Measurements from ENCODE around the gene CHRNA5. TPM values are rescaled to one million over a fixed set of nuclear protein-coding genes. Genes with fewer than 3 reads are reported as not detected.
"Not testable (repeated sequence)": the region's sequence is repeated elsewhere in the genome, so short reads cannot be mapped to it uniquely, and the experiment has no call there.

Gene CHRNA5
- total RNA-seq, 1 donor from 2014 or later, result 9.1 TPM

GRCh38 chr15:78550194-78550593, 15.1 kb upstream of the CHRNA5 start:
- TF ChIP-seq CTCF (conservative IDR thresholded peaks at IDR 0.05; ENCODE audit: low read depth, low read length), result no peak
- no peak for DNase-seq (ENCODE audit: low read depth)

GRCh38 chr15:78550815-78551214, 14.5 kb upstream of the CHRNA5 start:
- no peak overlapping the region for H3K4me3 ChIP-seq (ENCODE audit: low read depth, low read length)
- no peak for TF ChIP-seq CTCF (conservative IDR thresholded peaks at IDR 0.05; ENCODE audit: low read depth, low read length)
- DNase-seq (ENCODE audit: low read depth), result no peak

More at GRCh38 chr15:78550194-78550593, 15.1 kb upstream of the CHRNA5 start:
- no peak overlapping the region for H3K4me3 ChIP-seq (ENCODE audit: low read depth, low read length)

GRCh38 chr15:78551902-78552301, 13.4 kb upstream of the CHRNA5 start:
- TF ChIP-seq CTCF (conservative IDR thresholded peaks at IDR 0.05; ENCODE audit: low read depth, low read length), result no peak
- no peak for DNase-seq (ENCODE audit: low read depth)
- H3K4me3 ChIP-seq (ENCODE audit: low read depth, low read length), result no peak overlapping the region

- no peak for DNase-seq (ENCODE audit: low read depth)
- H3K4me3 ChIP-seq (ENCODE audit: low read depth, low read length), result no peak overlapping the region
- TF ChIP-seq CTCF (conservative IDR thresholded peaks at IDR 0.05; ENCODE audit: low read depth, low read length), result no peak
Observed at GRCh38 chr15:78552597-78552996, 12.7 kb upstream of the CHRNA5 start.

- DNase-seq (ENCODE audit: low read depth); H3K4me3 ChIP-seq (ENCODE audit: low read depth, low read length): not testable (repeated sequence)
Observed at GRCh38 chr15:78560201-78560600, 5.1 kb upstream of the CHRNA5 start.

- TF ChIP-seq CTCF (conservative IDR thresholded peaks at IDR 0.05; ENCODE audit: low read depth, low read length), result no peak
- H3K4me3 ChIP-seq (ENCODE audit: low read depth, low read length), result no peak overlapping the region
- no peak for DNase-seq (ENCODE audit: low read depth)
Observed at GRCh38 chr15:78561490-78561889, 3.8 kb upstream of the CHRNA5 start.

- no peak for TF ChIP-seq CTCF (conservative IDR thresholded peaks at IDR 0.05; ENCODE audit: low read depth, low read length)
- DNase-seq (ENCODE audit: low read depth), result no peak
- H3K4me3 ChIP-seq (ENCODE audit: low read depth, low read length), result no peak overlapping the region
Observed at GRCh38 chr15:78563092-78563491, 2.2 kb upstream of the CHRNA5 start.

- TF ChIP-seq CTCF (conservative IDR thresholded peaks at IDR 0.05; ENCODE audit: low read depth, low read length), result no peak
- no peak overlapping the region for H3K4me3 ChIP-seq (ENCODE audit: low read depth, low read length)
- DNase-seq (ENCODE audit: low read depth), result no peak
Observed at GRCh38 chr15:78564743-78565096, 600 bp upstream of the CHRNA5 start.

Data from epithelial cell of proximal tubule (primary cell).